Cardiac muscle cell (in vitro differentiated cells and primary cell): ENCODE measurements around the gene PCSK4. TPM values are rescaled to one million over a fixed set of nuclear protein-coding genes. Genes with fewer than 3 reads are reported as not detected.
A peak's percentile ranks its signal among the peaks of the same experiment; 100 is the strongest.

ENCODE experiments used
- DNase-seq, 2 donors: peaks; one replicate each; pipeline versions ENCODE4 v3.0.0 to v3.0.0-alpha.2; 2010 to 2017; ENCODE audit warnings: low read depth in 1 of 2, low spot score in 1 of 2
- H3K27ac ChIP-seq: fragments of 200-600 bp; sonication (generic); 2 replicates; pipeline ENCODE4 v1.5.1; 2016
- H3K27me3 ChIP-seq: fragments of 200-600 bp; sonication (generic); 2 replicates; pipeline ENCODE4 v1.6.0; 2016; ENCODE audit warnings: control low read depth
- H3K36me3 ChIP-seq: fragments of 200-600 bp; sonication (generic); 2 replicates; pipeline ENCODE4 v1.5.1; 2016; ENCODE audit warnings: control low read depth
- H3K4me1 ChIP-seq: fragments of 200-600 bp; sonication (generic); 2 replicates; pipeline ENCODE4 v1.8.1; 2017; ENCODE audit warnings: low read depth, mild to moderate bottlenecking, mixed run types
- H3K4me3 ChIP-seq: fragments of 200-600 bp; sonication (generic); 2 replicates; pipeline ENCODE4 v1.5.1; 2016; ENCODE audit warnings: mild to moderate bottlenecking
- H3K9me3 ChIP-seq: fragments of 200-600 bp; sonication (generic); 2 replicates; pipeline ENCODE4 v1.5.1; 2017; ENCODE audit warnings: low read depth, mild to moderate bottlenecking, control low read depth
- CTCF ChIP-seq: IDR thresholded peaks from 2 replicates; pipeline ENCODE4 v1.5.1; 2012; ENCODE audit warnings: low read depth, mild to moderate bottlenecking, low read length
- polyA plus RNA-seq: library from polyadenylated mRNA; unstranded; fragments of >200 nt; fragmentation: Nextera tagmentation; extraction: Ambion mirVana; gene quantifications from 2 replicates; pipeline ENCODE4 v1.2.1, GENCODE V29; 2016
- total RNA-seq: library from RNA; depleted of rRNA; stranded (reverse); fragments of >200 nt; gene quantifications from 2 replicates; pipeline ENCODE4 v1.2.3, GENCODE V29; 2016

The PCSK4 gene
- total and polyA plus RNA-seq, 2 experiments from 2014 or later = 9.6 to 28.6 TPM

GRCh38 chr19:1455002-1455335, 35.2 kb downstream of the PCSK4 start:
- Histone ChIP-seq H3K4me3 (no peak overlapping the region), H3K27ac (no peak overlapping the region), H3K4me1 (no peaks in the 10 kb centered on the region), H3K9me3 (no peaks in the 10 kb centered on the region), H3K36me3 (no peaks in the 10 kb centered on the region), H3K27me3 (peaks cover 95% of the 10 kb centered on the region)
- DNase-seq = no peak
- TF ChIP-seq CTCF = no peak

- no peaks in the 10 kb centered on the region for H3K4me1 ChIP-seq
- peaks cover 98% of the 10 kb centered on the region for H3K27me3 ChIP-seq
- peak in 1 of 2 donors; percentile 36 for DNase-seq
- H3K36me3 ChIP-seq = no peaks in the 10 kb centered on the region
- H3K9me3 ChIP-seq = no peaks in the 10 kb centered on the region
- no peak for TF ChIP-seq CTCF
- no peak overlapping the region for H3K4me3 ChIP-seq
- no peak overlapping the region for H3K27ac ChIP-seq
Observed at GRCh38 chr19:1453525-1454364, 36.4 kb downstream of the PCSK4 start.

- Histone ChIP-seq H3K27ac (no peak overlapping the region), H3K4me1 (no peaks in the 10 kb centered on the region), H3K27me3 (peaks cover 98% of the 10 kb centered on the region), H3K9me3 (no peaks in the 10 kb centered on the region), H3K4me3 (no peak overlapping the region), H3K36me3 (no peaks in the 10 kb centered on the region)
- no peak for TF ChIP-seq CTCF
- no peak for DNase-seq
Observed at GRCh38 chr19:1452802-1453524, 37.2 kb downstream of the PCSK4 start.

- Histone ChIP-seq H3K9me3 (no peaks in the 10 kb centered on the region), H3K4me1 (no peaks in the 10 kb centered on the region), H3K27me3 (peaks cover 100% of the 10 kb centered on the region), H3K36me3 (no peaks in the 10 kb centered on the region), H3K27ac (no peak overlapping the region), H3K4me3 (no peak overlapping the region)
- no peak for DNase-seq
- TF ChIP-seq CTCF = no peak
Observed at GRCh38 chr19:1451916-1452801, 38.0 kb downstream of the PCSK4 start.
